Endothelial cell (in vitro differentiated cells): ENCODE measurements around the gene CAPNS2. TPM values are rescaled to one million over a fixed set of nuclear protein-coding genes. Genes with fewer than 3 reads are reported as not detected.
"Not testable (repeated sequence)": the region's sequence is repeated elsewhere in the genome, so short reads cannot be mapped to it uniquely, and the experiment has no call there.

Source experiments
- DNase-seq: peaks from one replicate; pipeline ENCODE4 v3.0.0; 2021; ENCODE audit warnings: low spot score
- H3K27ac Mint-ChIP-seq: one replicate; pipeline ENCODE4 v1.8.0; 2021; ENCODE audit warnings: mixed read lengths, inconsistent platforms; ENCODE audit not compliant: unreplicated experiment
- H3K27me3 Mint-ChIP-seq: one replicate; pipeline ENCODE4 v1.8.0; 2021; ENCODE audit warnings: mild to moderate bottlenecking, moderate library complexity, mixed read lengths, inconsistent platforms; ENCODE audit not compliant: unreplicated experiment
- H3K36me3 Mint-ChIP-seq: one replicate; pipeline ENCODE4 v1.8.0; 2021; ENCODE audit warnings: mild to moderate bottlenecking, low read depth, mixed read lengths, inconsistent platforms; ENCODE audit not compliant: unreplicated experiment
- H3K4me1 Mint-ChIP-seq: one replicate; pipeline ENCODE4 v1.8.0; 2021; ENCODE audit warnings: mild to moderate bottlenecking, mixed read lengths, inconsistent platforms; ENCODE audit not compliant: unreplicated experiment
- H3K4me3 Mint-ChIP-seq: one replicate; pipeline ENCODE4 v1.8.0; 2021; ENCODE audit warnings: mild to moderate bottlenecking, mixed read lengths, inconsistent platforms; ENCODE audit not compliant: unreplicated experiment
- H3K9me3 Mint-ChIP-seq: one replicate; pipeline ENCODE4 v1.8.0; 2021; ENCODE audit warnings: mixed read lengths, inconsistent platforms; ENCODE audit not compliant: unreplicated experiment
- total RNA-seq: library from RNA; stranded (reverse); fragmentation: NEBNext Ultra II Directional; extraction: Animal tissue kit (Norgen Biotek cat#: 25700); gene quantifications from one replicate; pipeline ENCODE4 v1.2.1, GENCODE V29; 2021; ENCODE audit not compliant: unreplicated experiment
- TF ChIP-seq, protein P1 (sequence below): fragments of 200-600 bp; sonication (generic); IDR thresholded peaks from one replicate; pipeline ENCODE4 v1.5.0; 2021; ENCODE audit warnings: antibody characterized with exemption; ENCODE audit not compliant: unreplicated experiment

The CAPNS2 gene
- total RNA-seq, 1 donor from 2014 or later = 1.2 TPM

DNA sequence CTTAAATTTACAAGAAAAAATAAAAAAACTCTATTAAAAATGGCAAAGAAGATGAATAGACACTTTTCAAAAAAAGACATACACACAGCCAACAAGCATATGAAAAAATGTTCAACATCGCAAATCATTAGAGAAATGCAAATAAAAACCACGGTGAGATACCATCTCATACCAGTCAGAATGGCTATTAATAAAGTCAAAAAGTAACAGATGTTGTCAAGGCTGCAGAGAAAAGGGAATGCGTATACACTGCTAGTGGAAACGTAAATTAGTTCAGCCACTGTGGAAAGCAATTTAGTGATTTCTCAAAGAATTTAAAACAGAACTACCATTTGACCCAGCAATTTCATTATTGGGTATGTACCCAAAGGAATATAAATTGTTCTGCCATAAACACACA lies 31.4 kb downstream of the CAPNS2 start:
- H3K4me3 Mint-ChIP-seq = no peak overlapping the region
- H3K4me1 Mint-ChIP-seq = no peaks in the 10 kb centered on the region
- TF ChIP-seq, protein P1, sequence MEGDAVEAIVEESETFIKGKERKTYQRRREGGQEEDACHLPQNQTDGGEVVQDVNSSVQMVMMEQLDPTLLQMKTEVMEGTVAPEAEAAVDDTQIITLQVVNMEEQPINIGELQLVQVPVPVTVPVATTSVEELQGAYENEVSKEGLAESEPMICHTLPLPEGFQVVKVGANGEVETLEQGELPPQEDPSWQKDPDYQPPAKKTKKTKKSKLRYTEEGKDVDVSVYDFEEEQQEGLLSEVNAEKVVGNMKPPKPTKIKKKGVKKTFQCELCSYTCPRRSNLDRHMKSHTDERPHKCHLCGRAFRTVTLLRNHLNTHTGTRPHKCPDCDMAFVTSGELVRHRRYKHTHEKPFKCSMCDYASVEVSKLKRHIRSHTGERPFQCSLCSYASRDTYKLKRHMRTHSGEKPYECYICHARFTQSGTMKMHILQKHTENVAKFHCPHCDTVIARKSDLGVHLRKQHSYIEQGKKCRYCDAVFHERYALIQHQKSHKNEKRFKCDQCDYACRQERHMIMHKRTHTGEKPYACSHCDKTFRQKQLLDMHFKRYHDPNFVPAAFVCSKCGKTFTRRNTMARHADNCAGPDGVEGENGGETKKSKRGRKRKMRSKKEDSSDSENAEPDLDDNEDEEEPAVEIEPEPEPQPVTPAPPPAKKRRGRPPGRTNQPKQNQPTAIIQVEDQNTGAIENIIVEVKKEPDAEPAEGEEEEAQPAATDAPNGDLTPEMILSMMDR = no peak
- no peak for DNase-seq
- H3K9me3 Mint-ChIP-seq = no peaks in the 10 kb centered on the region
- no peak overlapping the region for H3K27ac Mint-ChIP-seq
- H3K36me3 Mint-ChIP-seq = no peaks in the 10 kb centered on the region
- H3K27me3 Mint-ChIP-seq = no peaks in the 10 kb centered on the region

DNA sequence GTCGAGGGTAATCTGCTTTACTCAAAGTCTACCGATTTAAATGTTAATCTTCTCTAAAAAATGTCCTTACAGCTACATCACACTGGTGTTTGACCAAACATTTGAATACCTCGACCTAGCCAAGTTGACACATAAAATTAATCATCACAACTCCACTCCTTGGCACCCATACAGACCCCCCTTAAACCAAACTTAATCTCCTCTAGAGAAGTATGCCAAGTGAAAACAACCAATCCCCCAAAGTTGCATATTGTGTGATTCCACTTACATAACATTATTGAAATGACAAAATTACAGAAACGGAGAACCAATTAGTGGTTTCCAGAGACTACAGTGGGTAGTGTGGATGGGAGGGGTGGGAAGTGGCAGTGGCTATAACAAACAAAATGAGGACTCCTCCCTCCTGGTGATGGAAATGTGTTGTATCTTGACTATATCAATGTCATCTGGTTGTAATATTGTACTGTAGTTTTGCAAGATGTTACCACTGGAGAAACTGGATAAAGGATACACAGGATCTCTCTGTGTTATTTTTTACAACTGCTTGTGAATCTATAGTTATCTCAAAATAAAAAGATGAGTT lies 39.4 kb downstream of the CAPNS2 start:
- Mint-ChIP-seq H3K4me3 (no peak overlapping the region), H3K27me3 (no peaks in the 10 kb centered on the region), H3K27ac (no peak overlapping the region), H3K4me1 (no peaks in the 10 kb centered on the region), H3K36me3 (no peaks in the 10 kb centered on the region), H3K9me3 (no peaks in the 10 kb centered on the region)
- no peak for DNase-seq
- TF ChIP-seq, protein P1 = no peak

DNA sequence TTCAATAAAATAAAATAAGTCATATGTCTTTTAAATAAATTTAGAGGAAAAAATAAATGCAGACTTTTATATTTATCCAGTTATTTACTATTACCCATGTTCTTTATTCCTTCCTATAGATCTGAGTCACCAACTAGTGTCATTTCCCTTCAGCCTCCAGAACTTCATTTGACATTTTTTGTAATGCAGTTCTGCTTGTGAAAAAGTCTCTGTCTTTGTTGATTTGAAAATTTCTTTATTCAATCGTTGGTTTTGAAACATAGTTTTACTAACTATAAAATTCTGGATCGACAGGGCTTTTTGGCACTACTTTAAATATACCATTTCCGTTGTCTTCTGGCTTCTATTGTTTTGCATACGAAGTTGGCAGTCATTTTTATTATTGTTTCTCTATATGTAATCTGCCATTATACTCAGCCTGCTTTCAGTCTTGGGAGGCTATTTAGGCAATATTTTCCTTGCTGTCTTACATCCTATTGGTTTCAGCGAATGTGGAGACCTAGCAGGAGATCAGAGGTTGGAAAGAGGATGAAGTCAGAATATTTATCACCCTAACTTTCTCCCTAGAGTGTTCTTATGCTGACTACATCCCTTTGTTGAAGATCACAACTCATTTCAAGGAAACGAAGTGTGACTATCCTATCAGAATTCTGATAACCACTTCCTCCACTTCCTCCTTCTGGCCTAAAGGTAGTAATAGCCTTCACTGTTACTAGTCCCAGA lies 47.3 kb downstream of the CAPNS2 start:
- Mint-ChIP-seq H3K27me3 (no peaks in the 10 kb centered on the region), H3K36me3 (peaks cover 5% of the 10 kb centered on the region)
- DNase-seq = no peak

DNA sequence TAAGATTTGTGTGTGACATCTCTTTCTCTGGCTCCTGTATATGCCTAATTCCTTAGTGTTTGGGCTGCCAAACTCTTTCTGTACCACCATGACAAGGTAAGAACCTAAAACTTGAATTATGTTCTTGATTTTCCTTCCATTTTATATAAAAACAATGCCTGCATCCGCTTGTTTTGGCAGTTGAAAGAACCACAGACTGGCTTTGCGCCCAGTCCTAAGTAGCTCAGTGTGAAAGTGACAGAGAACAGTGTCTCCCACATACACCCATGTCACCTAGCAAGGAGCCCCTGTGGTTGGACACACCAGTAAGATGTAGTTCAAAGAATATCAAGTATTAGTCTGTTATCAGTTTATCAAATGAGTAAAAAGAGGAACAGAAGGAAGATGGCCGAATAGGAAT lies 48.6 kb downstream of the CAPNS2 start:
- no peak for DNase-seq
- TF ChIP-seq, protein P1 = no peak

More for the DNA sequence above, 47.3 kb downstream of the CAPNS2 start:
- Mint-ChIP-seq H3K4me3 (no peak overlapping the region), H3K9me3 (peaks cover 4% of the 10 kb centered on the region), H3K27ac (no peak overlapping the region), H3K4me1 (no peaks in the 10 kb centered on the region)
- TF ChIP-seq, protein P1 = no peak

DNA sequence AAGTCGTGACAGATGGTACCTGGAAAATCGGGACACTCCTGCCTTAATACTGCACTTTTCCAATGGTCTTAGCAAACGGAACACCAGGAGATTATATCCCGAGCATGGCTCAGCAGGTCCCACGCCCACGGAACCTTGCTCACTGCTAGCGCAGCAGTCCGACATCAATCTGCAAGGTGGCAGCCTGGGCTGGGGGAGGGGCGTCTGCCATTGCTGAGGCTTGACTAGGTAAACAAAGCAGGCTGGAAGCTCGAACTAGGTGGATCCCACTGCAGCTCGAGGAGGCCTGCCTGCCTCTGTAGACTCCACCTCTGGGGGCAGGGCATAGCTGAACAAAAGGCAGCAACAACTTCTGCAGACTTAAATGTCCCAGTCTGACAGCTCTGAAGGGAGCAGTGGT lies 49.2 kb downstream of the CAPNS2 start:
- H3K9me3 Mint-ChIP-seq, H3K27me3 Mint-ChIP-seq, H3K27ac Mint-ChIP-seq, DNase-seq, H3K4me1 Mint-ChIP-seq, H3K4me3 Mint-ChIP-seq, H3K36me3 Mint-ChIP-seq: not testable (repeated sequence)

More for the DNA sequence above, 48.6 kb downstream of the CAPNS2 start:
- H3K27ac Mint-ChIP-seq = no peak overlapping the region
- peaks cover 5% of the 10 kb centered on the region for H3K36me3 Mint-ChIP-seq
- H3K4me1 Mint-ChIP-seq = no peaks in the 10 kb centered on the region
- H3K4me3 Mint-ChIP-seq = peak overlapping the region; percentile 39
- H3K9me3 Mint-ChIP-seq = peaks cover 4% of the 10 kb centered on the region
- H3K27me3 Mint-ChIP-seq = peaks cover 3% of the 10 kb centered on the region

Other genes starting within 250 kb of the CAPNS2 start
- gene IRX6, start 242.5 kb upstream of the CAPNS2 start, total RNA-seq = 0.82 TPM
- gene MMP2, start 87.5 kb upstream of the CAPNS2 start, total RNA-seq = 422 TPM
- 25.5 TPM for gene LPCAT2, start 57.6 kb upstream of the CAPNS2 start, total RNA-seq
- not detected for gene SLC6A2, start 89.3 kb downstream of the CAPNS2 start, total RNA-seq